Measurements from ENCODE around the gene LCE1D. TPM values are rescaled to one million over a fixed set of nuclear protein-coding genes. Genes with fewer than 3 reads are reported as not detected.

Gene LCE1D, protein sequence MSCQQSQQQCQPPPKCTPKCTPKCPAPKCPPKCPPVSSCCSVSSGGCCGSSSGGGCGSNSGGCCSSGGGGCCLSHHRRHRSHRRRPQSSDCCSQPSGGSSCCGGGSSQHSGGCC
- total RNA-seq, result not detected in 2 replicates

DNA sequence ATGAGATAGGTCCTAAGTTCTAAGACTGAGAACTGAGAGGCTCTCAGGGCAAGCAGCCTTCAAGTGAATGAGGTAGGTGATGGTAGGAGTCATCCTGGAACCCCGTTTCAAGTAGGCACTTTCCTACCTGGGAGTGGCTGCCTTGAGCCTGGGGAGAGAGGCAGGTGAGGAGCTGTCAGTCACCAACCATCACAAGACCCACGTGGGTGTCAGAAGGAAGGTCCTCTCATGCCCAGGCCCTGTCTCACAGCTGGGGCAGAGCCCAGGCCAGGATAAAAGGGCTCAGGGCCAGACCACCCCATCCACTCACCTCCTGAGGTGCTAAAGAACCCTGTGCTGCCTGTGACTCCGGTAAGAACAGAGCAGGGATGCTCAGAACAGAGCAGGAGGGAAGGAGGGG is at the start of gene LCE1D:
Gene LCE1D (plus strand): TSS at position 301 of the 400 bp plus-strand sequence. CDS start 1,074 bp downstream, outside the sequence.

DNA sequence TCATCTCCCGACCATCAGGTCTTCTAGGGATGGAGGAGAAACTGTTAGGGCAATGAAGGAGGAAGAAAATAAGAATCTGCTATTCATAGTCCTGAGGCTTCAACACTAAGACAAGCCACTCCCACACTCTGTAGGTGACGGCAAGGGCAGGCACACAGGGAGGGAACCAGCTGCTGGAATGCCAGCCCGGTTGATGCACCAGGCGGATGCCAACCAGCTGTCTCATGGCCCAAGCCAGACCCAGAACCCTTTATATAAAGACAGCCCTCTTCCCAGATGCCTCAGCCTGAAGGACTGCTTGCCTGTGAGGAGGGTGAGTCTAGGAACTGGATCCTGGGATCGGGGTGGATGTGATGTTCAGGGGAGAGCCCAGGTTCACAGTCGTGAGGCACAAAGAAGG is 38.8 kb upstream of the LCE1D start, which contains the start of gene KPRP:
Gene KPRP (plus strand): TSS at position 279 of the 400 bp plus-strand sequence. CDS start 1,564 bp downstream, outside the sequence.

DNA sequence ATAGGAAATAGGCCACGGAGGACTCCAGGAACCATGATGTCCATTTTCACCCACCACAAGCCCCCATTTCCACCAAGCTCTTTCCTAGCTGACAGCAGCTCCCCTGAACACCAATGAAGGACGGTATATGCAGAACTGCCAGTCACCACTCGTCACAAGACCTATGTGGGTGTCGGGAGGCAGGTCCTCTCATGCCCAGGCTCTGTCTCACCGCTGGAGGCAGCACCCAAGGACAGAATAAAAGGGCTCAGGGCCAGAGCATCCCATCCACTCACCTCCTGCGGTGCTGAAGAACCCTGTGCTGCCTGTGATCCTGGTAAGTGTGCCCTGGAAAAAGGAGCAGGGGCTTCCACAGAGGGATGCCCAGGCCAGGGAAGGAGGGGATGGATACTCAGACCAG is 21.6 kb upstream of the LCE1D start, which contains the start of gene LCE1F:
Gene LCE1F (plus strand): TSS at position 266 of the 400 bp plus-strand sequence. CDS start 1,232 bp downstream, outside the sequence.

DNA sequence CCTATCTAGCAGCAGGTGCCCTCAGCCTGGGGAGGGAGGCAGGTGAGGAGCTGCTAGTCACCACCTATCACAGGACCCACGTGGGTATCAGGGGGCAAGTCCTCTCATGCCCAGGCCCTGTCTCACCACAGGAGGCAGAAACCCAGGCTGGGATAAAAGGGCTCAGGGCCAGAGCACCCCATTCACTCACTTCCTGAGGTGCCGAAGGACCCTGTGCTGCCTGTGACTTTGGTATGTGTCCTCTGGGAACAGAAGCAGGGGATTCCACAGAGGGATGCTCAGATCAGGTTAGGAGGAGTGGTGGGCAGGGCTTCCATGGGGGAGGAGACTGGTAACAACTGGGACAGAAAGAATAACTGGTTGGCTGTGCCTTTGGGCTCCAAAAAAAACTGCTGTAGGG is 10.4 kb upstream of the LCE1D start, which contains the start of gene LCE1E:
Gene LCE1E (plus strand): TSS at position 181 of the 400 bp plus-strand sequence. CDS start 1,043 bp downstream, outside the sequence.

DNA sequence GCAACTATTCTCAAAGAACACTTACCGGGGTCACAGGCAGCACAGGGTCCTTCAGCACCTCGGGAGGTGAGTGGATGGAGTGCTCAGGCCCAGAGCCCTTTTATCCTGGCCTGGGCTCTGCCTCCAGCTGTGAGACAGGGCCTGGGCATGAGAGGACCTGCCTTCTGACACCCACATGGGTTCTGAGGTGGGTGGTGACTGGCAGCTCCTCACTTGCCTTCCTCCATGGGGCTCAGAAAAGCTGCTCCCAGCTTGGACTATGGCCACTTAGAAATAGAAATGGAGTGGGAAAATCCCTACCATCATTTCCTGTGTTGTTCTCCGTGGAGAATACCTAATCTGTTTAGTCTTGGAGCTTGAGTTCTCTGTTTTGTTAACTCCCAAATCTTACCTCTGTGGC is 10.1 kb downstream of the LCE1D start, which contains the start of gene LCE1C:
Gene LCE1C (minus strand): TSS at position 76 of the 400 bp plus-strand sequence. CDS start 1,173 bp downstream, outside the sequence.

DNA sequence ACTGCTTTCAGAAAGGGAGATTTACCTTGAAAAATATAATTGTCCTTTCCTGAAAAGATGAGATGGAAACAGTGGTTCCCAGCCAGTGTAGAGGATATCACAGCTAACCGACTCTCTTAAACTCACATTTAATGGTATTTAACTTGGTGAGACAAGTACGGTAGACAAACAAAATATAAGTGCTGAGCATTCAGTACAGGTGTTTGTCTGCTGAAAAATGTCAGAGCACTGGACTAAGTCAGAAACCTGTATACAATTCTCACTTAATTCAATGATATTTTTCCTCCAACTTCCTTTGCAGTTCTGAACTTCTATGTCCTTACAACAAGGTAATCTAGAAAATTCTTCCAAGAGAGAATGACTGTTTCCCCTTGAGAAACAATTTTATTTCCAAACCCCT is 15.2 kb downstream of the LCE1D start, which contains the start of gene LCE1B:
Gene LCE1B (plus strand): TSS at position 301 of the 400 bp plus-strand sequence. CDS start 476 bp downstream, outside the sequence.

DNA sequence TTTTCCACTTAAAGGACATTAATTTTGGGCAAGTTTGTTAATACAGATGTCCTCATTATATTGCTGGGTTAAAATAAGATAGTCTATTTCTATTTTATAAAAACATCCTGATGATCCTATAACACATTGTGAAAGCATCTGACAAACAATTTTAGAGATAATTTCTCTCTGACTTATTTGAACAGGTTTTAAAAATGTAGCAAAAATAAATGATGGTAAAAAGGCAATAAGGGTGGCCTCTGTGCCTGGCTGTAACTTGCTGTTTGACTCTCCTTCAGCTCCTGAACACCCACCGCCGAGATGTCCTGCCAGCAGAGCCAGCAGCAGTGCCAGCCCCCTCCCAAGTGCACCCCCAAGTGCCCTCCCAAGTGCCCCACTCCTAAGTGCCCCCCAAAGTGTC is 30.7 kb downstream of the LCE1D start, which contains the start of gene LCE1A:
Gene LCE1A (plus strand): TSS at position 301 of the 400 bp plus-strand sequence. CDS start 0 bp downstream, at position 301.

DNA sequence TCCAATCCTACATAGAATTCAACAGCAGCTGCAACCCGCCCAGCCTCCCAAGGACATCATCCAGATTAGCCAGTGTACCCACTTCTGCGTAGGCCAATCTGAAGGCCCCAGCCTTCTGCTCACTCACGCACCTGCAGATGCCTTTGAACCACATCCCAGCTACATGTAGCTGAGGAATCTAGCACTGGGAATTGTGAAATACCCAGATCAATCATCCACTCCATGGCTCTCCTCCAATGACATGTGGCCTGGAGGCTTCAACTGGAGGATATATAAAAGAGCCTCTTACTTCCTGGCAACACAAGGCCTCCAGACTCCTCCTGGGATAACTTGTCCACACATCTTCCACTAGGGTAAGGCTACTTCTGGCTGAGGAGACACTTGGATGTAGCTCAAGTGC is 46.0 kb downstream of the LCE1D start, which contains the start of gene LCE6A:
Gene LCE6A (plus strand): TSS at position 301 of the 400 bp plus-strand sequence. CDS start 665 bp downstream, outside the sequence.

Other genes starting within 250 kb of the LCE1D start
- not detected in 2 replicates for gene LCE3E, start 229.9 kb upstream of the LCE1D start, total RNA-seq
- not detected in 2 replicates for gene LCE3D, start 216.2 kb upstream of the LCE1D start, total RNA-seq
- not detected in 2 replicates for gene LCE3C, start 196.5 kb upstream of the LCE1D start, total RNA-seq
- gene LCE3B, start 182.9 kb upstream of the LCE1D start, total RNA-seq, result not detected in 2 replicates
- gene LCE3A, start 173.6 kb upstream of the LCE1D start, total RNA-seq, result not detected in 2 replicates
- gene LCE2D, start 133.3 kb upstream of the LCE1D start, total RNA-seq, result not detected in 2 replicates
- gene LCE2C, start 121.4 kb upstream of the LCE1D start, total RNA-seq, result not detected in 2 replicates
- not detected in 2 replicates for gene LCE2B, start 110.6 kb upstream of the LCE1D start, total RNA-seq
- gene LCE2A, start 98.4 kb upstream of the LCE1D start, total RNA-seq, result not detected in 2 replicates
- gene LCE4A, start 88.6 kb upstream of the LCE1D start, total RNA-seq, result not detected in 2 replicates
- gene KPRP, start 38.7 kb upstream of the LCE1D start, total RNA-seq, result not detected in 2 replicates
- not detected in 2 replicates for gene LCE1F, start 21.6 kb upstream of the LCE1D start, total RNA-seq
- not detected in 2 replicates for gene LCE1E, start 10.5 kb upstream of the LCE1D start, total RNA-seq
- gene LCE1C, start 9.9 kb downstream of the LCE1D start, total RNA-seq, result not detected in 2 replicates
- not detected in 2 replicates for gene LCE1B, start 15.2 kb downstream of the LCE1D start, total RNA-seq
- gene LCE1A, start 30.8 kb downstream of the LCE1D start, total RNA-seq, result not detected in 2 replicates
- not detected in 2 replicates for gene LCE6A, start 46.1 kb downstream of the LCE1D start, total RNA-seq
- gene LCE7A, start 63.3 kb downstream of the LCE1D start, total RNA-seq, result not detected in 2 replicates
- gene SMCP, start 81.6 kb downstream of the LCE1D start, total RNA-seq, result not detected in 2 replicates
- not detected in 2 replicates for gene IVL, start 111.8 kb downstream of the LCE1D start, total RNA-seq
- gene SPRR5, start 150.5 kb downstream of the LCE1D start, total RNA-seq, result not detected in 2 replicates
- gene SPRR4, start 173.9 kb downstream of the LCE1D start, total RNA-seq, result not detected in 2 replicates
- gene SPRR1A, start 187.4 kb downstream of the LCE1D start, total RNA-seq, result not detected in 2 replicates
- gene SPRR3, start 205.0 kb downstream of the LCE1D start, total RNA-seq, result not detected in 2 replicates
- gene SPRR1B, start 234.5 kb downstream of the LCE1D start, total RNA-seq, result not detected in 2 replicates
- not detected in 2 replicates for gene SPRR2D, start 244.4 kb downstream of the LCE1D start, total RNA-seq

Data from mesangial cell (primary cell).